GM19395 (cell line): ENCODE data around the gene CYS1.
"Not testable (repeated sequence)": the region's sequence is repeated elsewhere in the genome, so short reads cannot be mapped to it uniquely, and the experiment has no call there.

Experiments
- ATAC-seq: cut with Tn5 transposase; IDR thresholded peaks from one replicate; pipeline ENCODE4 v1.9.1; 2021; ENCODE audit warnings: mild to moderate bottlenecking, moderate library complexity; ENCODE audit not compliant: unreplicated experiment

The CYS1 gene

GRCh38 chr2:10033251-10034006, 46.8 kb downstream of the CYS1 start:
- ATAC-seq, result no peak

- ATAC-seq, result no peak
These were observed 47.5 kb downstream of the CYS1 start for GRCh38 chr2:10032746-10033105.

- no peak for ATAC-seq
These were observed 48.1 kb downstream of the CYS1 start for GRCh38 chr2:10031886-10032745.

- ATAC-seq, result not testable (repeated sequence)
These were observed 49.4 kb downstream of the CYS1 start for GRCh38 chr2:10030798-10031197.

- ATAC-seq, result no peak
These were observed 49.9 kb downstream of the CYS1 start for GRCh38 chr2:10030311-10030736.

GRCh38 chr2:10029875-10030223, 50.4 kb downstream of the CYS1 start:
- no peak for ATAC-seq

- no peak for ATAC-seq
These were observed 51.0 kb downstream of the CYS1 start for GRCh38 chr2:10028988-10029874.

GRCh38 chr2:10028407-10028987, 51.7 kb downstream of the CYS1 start:
- ATAC-seq, result no peak

- ATAC-seq, result no peak
These were observed 52.4 kb downstream of the CYS1 start for GRCh38 chr2:10027660-10028330.

GRCh38 chr2:10026940-10027569, 53.2 kb downstream of the CYS1 start:
- no peak for ATAC-seq

GRCh38 chr2:10022966-10023662, 57.1 kb downstream of the CYS1 start:
- ATAC-seq, result no peak

GRCh38 chr2:10022445-10022844, 57.8 kb downstream of the CYS1 start:
- no peak for ATAC-seq

- no peak for ATAC-seq
These were observed 58.2 kb downstream of the CYS1 start for GRCh38 chr2:10022041-10022421.

- no peak for ATAC-seq
These were observed 60.4 kb downstream of the CYS1 start for GRCh38 chr2:10019602-10020400.

- ATAC-seq, result no peak
These were observed 61.0 kb downstream of the CYS1 start for GRCh38 chr2:10019174-10019573.

- ATAC-seq, result no peak
These were observed 62.8 kb downstream of the CYS1 start for GRCh38 chr2:10017313-10017941.

GRCh38 chr2:10016802-10017258, 63.4 kb downstream of the CYS1 start:
- ATAC-seq, result no peak
